ENCODE measurements around the gene TMA16.

The TMA16 gene

GRCh38 chr4:163563592-163563991 lies 69.1 kb downstream of the TMA16 start:
- DNase-seq (ENCODE audit: low spot score) = no peak

- no peak for DNase-seq (ENCODE audit: low spot score)
Measured at GRCh38 chr4:163564221-163564720, 69.8 kb downstream of the TMA16 start.

GRCh38 chr4:163565226-163566135 lies 71.0 kb downstream of the TMA16 start:
- no peak for DNase-seq (ENCODE audit: low spot score)

GRCh38 chr4:163566257-163566796 lies 71.8 kb downstream of the TMA16 start:
- DNase-seq (ENCODE audit: low spot score) = no peak

- no peak for DNase-seq (ENCODE audit: low spot score)
Measured at GRCh38 chr4:163568843-163569242, 74.4 kb downstream of the TMA16 start.
